RKO (cell line): ENCODE results near the gene UNC13C.

ENCODE experiments used
- DNase-seq: peaks from one replicate; pipeline ENCODE4 v3.0.0-alpha.2; 2016; ENCODE audit warnings: low spot score

Gene UNC13C

DNA sequence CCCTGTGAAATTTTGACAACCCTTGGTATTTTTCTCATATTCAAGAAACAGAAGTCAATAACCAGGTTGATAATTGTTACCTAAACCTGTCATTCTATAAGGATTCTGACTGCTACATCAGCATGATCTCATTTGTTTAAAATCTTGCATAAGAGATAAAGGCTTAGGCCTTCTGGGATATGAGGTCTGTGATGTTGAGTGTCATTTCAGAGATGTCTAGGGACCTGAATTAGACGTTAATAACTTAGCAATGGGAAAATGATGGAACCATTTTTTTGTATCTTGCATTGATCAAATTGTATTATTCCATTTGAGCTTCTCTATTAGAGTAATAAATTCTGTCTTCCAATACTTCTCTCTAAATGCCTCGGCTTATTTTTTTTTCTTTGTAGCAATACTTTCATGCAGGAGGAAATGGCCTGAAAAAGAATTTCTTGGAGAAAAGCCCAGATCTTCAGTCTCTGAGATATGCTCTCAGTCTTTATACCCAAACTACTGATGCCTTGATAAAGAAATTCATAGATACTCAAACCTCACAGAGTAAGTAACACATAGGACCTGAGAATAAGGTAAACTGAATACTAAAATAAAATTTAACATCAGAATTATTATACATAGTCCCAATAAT is 589.3 kb downstream of the UNC13C start:
- no peak for DNase-seq

DNA sequence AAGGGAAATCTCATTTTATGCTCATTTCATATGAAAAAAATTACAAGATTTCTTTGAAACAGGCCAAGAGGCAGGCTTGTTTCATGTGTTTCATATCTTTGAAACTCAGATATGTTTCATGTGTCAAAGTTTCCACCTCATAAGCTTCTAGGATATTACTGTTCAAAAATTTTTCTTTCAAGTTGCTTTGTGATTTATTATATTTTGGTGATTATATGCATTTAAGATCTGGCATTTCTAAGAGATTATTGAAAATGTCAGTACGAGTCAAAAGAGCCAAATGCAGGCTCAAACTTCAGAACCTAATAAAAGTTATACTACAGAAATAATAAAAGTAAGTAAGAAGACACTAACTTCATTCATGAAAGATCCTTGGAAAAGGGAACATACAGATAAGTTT is 590.1 kb downstream of the UNC13C start:
- no peak for DNase-seq

DNA sequence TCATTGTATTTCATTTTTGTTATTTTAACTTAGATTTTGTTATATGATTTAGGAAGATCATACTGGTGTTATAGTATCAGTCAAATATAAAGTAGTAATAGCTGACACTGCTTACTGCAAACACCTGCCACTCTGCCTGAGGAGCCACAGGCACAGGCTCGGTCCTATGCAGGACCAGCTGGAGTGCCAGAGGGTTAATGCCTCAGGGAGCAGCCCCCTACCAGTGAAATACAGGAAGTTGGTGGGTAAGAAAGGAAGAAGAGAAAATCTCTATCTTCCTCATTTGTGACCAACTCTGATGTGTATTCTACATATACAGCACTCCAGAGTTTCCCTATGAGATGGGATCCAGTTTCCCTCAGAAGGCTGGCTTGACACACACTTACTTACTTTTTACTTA is 593.3 kb downstream of the UNC13C start:
- no peak for DNase-seq

DNA sequence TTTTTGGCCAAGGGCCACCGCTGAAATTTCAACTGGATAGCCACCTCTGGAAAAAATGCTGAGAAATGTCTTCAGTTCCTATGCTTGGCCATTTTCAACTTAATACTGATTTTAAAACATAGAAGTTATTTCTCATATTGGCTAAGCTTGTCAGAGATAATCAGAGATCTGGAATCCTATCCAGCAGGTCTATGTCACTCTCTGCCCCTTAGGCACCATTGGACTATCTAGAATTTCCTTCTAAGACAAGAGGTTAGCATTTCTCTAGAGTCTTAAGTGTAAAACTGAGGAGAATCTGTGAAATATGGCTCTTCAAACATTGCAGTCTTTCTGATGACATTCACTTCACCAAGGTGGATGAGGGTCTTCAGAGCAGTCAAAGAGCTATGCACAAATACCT is 597.3 kb downstream of the UNC13C start:
- DNase-seq = no peak

DNA sequence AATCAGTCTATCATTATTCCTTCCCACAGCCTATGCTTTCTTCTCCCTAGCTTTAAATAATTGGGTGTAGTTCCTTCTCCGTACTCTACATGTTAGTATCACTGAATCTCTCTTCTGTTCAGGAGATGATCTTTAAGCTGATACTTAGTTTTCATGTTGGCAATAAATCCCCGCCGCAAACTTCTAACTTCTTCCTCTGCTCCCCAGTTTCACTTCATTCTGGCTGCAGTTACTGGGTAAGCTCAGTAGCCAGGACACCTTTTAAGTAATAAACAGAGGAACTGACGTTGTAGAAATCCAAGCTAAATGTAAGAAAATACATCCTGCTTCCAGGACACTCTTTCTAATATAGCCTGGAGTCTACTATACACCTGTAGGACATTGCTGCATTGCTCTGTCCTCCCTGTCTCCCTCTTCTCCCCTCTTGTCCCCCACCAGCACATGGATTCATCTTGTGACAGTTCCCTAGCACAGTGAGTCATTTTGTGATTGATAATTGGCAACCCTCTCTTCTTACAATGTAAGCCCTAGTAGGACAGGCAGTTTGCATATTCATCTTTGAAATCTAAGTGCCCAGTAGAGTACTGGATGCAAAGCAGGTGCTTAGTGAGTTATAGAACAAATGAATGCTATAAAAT is 598.2 kb downstream of the UNC13C start:
- no peak for DNase-seq

DNA sequence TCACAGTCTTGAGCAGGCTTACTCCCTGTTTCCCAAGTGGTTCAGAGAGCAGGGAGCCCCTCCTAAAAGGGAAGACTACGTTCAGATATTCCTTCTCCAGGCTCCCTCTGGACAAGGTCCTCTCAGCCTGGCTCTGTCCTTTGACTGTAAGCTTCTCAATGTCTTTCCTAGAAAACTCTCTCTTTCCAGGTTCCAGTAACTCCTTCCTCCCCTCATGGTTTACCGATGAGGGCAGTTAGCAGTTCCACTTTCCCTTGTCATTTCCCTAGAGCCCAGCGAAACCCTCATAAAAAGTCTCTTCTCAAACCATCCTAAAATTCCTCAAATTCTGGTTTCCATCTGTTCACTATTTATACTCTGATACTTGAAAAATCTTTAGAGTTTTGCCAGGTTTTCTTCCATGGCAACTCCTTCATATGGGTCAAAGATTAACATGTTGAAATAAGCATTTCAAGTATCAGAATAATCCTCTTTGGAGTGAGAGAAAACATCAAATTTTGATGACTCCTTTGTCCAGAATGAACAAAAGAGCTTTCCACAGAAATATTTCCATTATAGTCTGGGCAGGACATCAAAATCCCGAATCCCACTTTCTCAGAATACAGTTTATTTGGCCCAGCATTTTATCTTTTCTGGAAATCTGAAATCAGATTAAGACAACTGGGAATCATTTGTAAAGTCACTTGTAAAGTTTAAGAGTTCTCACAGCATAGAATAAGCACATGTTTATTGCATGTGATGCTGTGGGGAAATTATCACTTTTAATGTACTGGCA is 599.4 kb downstream of the UNC13C start:
- DNase-seq = no peak

DNA sequence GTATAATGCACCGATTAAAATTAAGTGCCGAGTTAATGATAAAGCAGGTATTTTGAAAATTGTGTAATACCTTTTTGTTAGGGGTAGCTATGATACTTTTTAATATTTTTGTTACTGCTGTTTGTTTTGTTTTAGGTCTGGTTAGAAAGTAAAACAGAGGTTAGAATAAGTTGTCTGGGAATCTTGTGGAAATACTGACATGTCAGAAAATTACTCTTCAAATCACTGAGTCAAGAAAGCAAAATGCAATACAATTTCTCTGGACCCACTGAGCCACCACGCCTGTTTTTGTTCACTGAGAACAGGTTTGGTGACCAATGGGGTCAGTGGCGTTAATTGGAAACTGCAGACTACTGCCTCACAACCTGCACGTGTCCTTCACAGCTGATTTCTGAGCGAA is 601.6 kb downstream of the UNC13C start:
- no peak for DNase-seq

DNA sequence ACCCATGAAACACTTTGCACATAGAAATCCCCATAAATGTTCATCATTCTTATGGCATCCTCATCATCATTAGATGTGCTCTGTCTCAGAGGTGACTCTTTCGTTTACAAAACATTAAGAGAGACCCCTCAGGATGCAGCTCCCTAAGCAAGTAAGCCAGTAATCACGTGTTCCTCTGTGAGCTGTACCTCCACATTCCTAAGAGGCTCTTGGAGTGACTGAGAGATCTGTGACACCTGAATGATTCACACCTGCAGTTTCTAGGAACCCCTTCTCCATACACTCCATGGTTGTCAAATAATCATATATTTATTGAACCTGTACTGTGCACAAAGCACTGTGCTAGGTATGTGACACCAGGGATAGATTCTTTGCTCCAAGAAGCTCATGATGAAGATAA is 602.4 kb downstream of the UNC13C start:
- peak; percentile 14 for DNase-seq

DNA sequence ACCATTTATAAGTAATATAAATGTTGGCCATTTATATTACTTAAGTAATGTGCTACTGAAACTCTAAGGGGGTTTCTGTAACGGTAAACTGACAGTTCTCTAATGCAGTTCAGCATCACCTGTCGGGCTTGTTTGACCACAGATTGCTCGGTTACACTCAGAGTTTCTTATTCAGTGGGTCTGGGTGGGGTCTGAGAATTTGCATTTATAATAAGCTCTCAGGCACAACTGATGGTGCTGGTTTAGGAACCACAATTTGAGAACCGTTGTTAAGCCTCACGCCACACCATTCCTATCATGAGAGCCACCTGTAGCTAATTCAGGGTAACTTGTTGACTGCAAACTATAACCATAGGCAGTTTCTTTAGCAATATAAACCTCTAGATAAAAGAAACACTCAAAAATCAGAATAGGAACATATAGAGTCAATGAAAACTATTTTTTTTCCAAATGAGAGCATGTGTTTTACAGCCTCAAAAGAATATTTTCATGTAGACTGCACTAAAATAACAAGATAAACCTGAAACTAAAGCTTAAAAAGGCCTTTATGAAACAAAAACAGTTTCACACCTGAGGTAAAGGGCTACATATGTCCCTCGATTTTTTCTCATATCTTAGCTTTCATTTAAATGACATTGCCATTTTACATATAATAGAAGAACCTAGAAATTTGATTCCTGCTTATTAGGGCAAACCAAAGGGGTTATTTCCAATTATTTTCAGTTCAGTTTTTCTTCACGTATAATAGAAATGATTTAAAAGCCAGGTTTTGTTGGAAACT is 604.8 kb downstream of the UNC13C start:
- no peak for DNase-seq

DNA sequence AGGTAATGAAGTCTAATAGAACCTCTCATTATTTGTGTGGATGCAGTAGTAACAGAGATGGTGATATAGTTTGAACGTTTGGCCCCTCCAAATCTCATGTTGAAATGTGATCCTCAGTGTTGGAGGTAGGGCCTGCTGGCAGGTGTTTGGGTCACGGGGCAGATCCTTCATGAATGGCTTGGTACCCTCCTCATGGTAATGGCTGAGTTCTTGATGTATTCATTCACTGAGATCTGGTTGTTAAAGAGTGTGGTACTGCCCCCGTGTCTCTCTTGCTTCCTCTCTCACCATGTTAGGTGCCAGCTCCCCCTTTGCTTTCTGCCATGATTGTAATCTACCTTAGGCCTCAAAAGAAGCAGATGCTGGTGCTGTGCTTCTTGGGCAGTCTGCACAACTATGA is 606.8 kb downstream of the UNC13C start:
- no peak for DNase-seq

DNA sequence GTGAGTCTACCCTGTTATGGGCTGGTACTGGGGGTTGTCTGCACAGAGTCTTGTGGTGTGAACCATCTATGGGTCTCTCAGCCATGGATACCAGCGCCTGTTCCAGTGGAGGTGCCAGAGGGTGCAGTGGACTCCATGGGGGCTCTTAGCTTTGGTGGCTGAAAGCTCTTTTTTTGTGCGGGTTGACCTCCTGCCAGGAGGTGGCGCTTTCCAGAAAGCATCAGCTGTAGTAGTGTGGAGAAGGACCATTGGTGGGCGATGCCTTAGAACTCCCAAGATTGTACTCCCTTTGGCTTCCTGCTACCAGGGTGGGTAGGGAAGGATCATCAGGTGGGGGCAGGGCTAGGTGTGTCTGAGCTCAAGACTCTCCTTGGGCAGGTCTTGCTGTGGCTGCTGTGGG is 615.9 kb downstream of the UNC13C start:
- no peak for DNase-seq

DNA sequence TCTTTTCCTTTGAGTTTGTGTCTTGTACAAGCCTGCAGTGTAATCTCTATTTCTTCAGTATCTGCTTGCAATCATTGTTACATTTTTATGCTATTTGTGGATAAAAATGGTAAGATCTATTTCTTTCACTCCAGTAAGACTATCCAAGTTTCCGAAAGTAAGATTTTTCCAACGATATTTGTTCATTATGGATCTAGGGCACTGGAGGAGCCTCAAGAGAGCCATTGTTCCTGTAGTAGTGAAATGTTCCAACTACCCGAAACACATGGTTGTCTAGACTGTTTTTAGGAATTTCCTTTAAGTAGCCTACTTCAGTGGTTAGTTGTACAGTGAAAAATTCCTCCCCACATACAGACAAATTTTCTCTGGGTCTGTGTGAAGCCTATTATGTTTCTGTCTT is 621.1 kb downstream of the UNC13C start:
- no peak for DNase-seq

DNA sequence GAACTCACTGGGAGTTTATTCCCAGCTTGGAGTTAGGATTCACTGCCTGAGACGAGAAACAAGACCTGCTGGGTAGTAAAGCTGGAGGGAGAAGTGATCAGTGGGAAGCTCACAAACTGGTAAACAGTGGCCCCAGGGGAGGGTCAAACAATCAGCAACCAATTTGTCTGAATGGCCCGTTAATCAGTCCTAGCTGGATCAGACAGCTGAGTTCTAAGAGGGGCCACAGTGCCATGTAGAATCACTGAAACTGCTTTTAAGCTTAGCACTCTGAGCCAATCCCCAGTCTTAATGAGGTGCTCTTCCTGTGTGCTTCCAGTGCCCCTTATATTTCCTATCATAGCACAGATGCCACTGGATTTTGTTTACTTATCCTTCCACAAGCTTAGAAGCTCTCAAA is 626.8 kb downstream of the UNC13C start:
- no peak for DNase-seq

DNA sequence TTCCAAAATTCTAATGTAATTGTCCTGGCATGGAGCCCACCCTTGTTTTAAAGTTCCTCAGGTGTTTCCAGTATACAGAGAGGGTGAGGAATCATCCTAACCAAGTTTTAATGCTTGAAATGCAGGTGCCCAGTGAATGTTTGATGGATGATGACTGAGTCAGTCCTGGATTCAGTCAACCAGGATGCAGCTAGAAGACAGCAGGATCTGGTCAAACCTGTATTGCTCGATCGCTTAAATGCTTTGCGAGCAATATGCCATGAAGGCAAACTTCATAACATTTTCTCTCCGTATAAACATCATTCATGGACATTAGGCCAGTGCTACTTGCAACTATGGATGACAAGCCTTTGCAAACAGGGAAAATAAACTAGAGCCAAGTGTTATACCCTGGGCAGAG is 627.3 kb downstream of the UNC13C start:
- no peak for DNase-seq

DNA sequence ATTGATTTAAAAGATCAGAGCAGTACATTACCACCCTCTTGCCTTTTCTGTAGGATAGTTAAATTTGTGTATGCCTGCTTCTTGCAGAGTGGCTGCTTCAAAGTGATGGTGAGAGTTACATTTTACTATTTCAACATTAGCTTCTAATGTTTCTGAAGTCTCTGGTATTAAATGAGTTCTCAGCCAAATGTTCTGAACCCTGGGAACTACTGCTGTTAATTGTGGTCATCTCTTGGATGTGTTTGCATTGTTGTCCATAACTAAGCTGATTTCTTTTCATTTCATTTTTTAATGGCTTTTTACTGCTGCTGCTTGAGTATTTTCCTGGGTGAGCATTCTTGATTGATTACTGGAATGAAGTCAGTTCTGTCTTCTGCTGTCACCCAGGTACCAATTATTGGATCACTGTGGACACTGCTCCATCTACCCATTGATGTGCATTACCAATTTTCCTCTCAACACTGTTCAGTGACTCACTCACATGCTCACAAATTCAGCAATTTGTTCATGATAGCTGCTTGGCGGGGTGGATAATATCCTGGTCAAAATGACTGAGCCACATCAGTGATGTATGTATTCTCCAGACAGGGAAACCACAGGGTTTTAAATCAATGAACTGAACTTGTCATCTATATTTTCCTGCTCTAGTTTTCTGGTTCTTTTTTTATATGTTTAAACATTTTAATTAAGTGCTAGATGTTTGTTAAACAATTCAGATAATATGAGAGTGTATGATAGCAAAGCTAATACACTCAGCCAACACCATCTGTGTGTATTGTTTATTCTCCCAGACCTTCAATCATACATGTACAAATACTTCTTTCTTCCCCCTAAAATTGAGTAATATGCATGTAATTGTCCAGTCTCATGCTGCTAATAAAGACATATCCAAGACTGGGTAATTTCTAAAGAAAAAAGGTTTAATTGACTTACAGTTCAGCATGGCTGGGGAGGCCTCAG is 630.9 kb downstream of the UNC13C start:
- DNase-seq = no peak

DNA sequence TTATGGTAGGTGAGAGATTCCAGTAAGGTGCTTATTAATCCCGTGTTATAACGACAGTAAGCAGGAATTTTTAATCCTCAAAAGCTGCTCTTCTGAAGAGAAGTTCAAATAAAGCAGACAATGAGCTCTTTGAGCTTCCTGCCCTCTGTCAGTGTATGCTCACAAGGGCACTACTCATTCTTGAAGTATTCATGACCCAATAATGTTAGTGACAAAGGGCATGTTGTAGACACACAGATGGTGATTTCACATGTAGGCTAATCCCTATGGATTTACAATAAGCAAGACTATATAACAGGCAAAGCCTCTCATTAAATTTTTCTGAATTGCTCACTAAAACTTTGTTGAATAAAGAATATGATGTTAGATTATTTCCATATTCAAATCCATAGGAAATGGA is 639.9 kb downstream of the UNC13C start:
- DNase-seq = no peak

DNA sequence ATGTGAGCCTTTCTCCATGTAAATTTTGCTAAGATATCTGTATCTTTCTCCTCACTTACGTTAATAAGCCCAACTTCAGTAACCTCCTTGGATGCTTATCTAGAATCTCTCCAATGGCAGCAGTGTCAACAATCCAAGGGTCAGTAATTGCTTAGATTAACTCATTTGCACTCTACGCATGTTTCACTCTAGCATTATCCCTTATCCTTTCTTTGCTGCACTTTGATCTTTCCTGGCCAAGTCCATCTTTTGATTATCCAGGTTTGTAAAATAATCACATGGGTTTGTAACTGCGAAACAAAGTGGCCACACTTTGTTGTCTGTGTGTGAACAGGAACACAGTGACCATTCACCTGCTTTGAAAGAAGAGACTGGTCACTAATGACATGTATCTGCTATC is 640.9 kb downstream of the UNC13C start:
- DNase-seq = no peak

DNA sequence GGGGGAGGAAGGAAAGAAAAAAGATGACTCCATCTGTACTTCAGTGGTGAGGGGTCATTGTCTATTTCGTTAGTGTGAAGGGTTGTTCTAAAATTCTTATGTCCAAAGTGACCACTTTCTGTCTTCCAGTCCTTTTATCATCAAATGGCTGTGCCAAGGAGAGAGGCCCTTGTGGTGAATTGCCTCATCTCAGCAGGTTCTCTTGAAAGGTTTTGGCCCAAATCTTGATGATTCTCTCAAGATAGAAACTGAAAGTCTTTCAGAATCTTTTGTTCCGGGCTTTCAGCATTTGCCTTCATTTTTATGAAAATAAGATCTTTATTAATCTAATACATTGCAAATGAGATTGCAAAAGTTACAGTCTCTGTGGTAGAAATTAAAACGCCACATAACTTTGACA is 642.7 kb downstream of the UNC13C start:
- DNase-seq = no peak

DNA sequence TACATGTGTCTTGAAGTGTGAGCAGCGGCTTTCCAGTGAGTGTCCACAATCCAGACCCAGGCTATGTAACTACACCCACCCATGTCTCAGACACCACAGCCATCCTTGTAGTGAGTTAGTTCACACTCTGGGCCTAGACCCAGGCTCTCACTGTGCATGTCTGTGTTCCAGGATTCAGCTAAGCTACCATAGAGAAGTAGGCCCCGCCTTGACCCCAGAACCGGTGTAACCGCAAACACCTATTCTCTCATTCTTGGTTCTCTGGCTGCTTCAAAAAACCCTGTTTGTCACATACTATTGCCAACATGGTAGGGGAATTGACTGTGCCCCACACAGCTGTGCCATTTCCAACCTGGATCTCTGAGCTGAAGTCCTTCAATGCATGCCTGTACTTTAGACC is 657.9 kb downstream of the UNC13C start:
- no peak for DNase-seq

DNA sequence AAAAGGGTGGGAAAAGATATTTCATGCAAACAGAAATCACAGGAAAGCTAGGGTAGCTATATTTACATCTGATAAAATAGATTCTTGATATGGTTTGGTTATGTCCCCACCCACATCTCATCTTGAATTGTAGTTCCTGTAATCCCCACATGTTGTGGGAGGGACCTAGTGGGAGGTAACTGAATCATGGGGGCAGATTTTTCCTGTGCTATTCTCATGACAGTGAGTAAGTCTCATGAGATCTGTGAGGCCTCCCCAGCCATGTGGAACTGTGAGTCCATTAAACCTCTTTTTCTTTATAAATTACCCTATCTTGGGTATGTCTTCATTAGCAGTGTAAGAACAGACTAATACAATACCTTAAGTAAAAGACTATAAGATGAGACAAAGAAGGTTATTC is 660.4 kb downstream of the UNC13C start:
- DNase-seq = peak; percentile 3

DNA sequence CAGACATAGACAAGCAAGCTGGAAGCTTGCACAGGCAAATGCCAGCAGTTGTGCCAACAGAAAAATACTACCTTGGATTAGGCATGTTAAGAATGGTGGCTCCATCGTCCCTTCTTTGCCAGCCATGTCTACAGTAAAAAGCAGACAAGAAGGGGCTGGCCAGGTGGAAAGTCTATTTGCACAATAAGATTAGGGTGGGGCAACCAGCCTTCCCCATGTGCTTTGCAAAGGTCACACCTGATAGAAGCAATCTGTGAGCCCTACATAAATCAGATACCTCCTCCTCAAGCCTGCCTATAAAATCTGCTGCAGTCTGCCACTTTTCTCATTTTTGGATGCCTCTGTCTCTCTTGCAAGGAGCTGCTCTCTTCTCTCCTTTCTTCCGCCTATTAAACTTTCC is 662.6 kb downstream of the UNC13C start:
- no peak for DNase-seq

DNA sequence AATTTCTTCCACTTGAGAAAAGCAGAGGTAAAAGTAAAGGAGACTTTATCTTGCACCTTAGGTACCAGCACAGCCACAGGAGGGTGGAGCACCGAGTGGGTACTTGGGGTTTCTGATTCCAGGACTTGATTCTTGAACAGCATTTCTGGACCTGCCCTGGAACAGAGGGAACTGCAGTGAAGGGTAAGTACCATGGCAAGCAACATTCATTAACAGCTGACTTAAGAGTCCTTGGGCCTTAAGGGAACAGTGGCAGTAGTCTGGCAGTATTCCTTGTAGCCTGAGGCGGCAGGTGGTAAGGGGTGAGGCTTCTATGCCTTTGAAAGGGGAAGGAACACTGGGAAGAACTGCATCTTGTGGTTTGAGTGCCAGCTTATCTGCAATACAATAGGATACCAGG is 666.6 kb downstream of the UNC13C start:
- DNase-seq = no peak
